CD4-positive, alpha-beta T cell treated with Interleukin-17A for 1 hour (primary cell): ENCODE data around the gene COG4.

Experiments used
- DNase-seq: peaks from one replicate; pipeline ENCODE4 v3.0.0-alpha.2; 2020

COG4 gene

DNA sequence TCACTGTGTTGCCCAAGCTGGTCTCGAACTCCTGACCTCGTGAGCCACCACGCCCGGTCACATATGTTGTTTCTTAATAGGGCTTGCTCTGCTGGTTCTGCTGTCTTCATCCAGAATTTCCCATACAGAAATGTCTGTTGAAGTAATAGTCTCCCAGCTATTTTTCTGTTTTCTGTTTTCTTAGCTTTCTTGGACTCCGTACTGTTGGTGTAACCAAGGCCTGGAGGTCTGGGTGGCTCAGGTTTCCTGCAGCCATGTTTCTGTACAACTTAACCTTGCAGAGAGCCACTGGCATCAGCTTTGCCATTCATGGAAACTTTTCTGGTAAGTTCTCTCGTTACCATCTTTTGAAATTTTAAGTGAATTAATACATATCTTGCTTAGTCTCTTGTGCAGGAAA, 3.0 kb upstream of the COG4 start:
- no peak for DNase-seq

DNA sequence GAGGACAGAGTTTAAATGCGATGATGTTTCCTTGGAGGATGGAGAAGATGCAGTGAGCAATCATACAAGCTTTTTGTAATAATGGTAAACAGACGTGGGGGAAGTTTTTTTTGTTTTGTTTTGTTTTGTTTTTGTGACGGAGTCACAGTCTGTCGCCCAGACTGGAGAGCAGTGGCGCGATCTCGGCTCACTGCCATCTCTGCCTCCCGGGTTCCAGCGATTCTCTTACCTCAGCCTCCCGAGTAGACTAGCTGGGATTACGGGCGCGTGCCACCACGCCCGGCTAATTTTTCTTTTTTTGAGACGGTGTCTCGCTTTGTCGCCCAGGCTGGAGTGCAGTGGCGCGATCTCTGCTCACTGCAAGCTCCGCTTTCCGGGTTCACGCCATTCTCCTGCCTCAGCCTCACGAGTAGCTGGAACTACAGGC, 1.1 kb upstream of the COG4 start:
- peak; percentile 60 for DNase-seq

DNA sequence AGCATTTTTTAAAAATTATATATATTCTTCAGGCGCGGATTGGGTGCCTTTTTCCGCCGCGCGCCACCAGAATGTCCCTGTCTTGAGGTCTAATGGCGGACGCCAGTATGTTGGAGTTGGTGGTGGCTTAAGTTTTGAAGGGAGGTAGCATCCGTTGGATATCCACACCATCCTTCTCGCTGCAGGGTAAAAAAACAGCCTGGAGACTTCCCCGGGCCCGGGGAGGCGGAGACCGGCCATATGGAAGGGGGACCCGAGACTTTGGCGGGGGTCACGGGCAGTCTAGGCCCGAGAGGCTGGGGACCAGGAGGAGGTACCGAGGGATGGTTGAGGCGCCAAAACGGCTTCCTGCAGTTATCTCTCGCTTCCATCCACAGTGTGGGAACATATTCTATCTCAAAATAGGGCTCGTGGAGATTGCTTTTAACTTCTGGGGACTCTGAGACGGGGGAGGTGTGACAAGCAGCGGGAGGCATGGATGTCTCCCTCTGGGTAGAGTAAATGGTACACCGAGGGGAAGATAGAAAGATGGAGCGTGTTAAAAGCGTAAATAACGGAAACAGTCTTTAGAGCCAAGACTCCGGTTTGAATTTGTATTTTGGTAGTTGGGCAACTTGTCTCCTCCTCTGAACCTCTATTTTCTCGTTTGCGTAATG, 517 bp upstream of the COG4 start, which contains the start of gene SF3B3:
TSS of gene SF3B3 (plus strand) at position 74 of the 656 bp plus-strand sequence. CDS start 2,841 bp downstream, outside the sequence.
- DNase-seq, result no peak

- peak; percentile 31 for DNase-seq
These were observed 908 bp downstream of the COG4 start for GRCh38 chr16:70522216-70523075.

DNA sequence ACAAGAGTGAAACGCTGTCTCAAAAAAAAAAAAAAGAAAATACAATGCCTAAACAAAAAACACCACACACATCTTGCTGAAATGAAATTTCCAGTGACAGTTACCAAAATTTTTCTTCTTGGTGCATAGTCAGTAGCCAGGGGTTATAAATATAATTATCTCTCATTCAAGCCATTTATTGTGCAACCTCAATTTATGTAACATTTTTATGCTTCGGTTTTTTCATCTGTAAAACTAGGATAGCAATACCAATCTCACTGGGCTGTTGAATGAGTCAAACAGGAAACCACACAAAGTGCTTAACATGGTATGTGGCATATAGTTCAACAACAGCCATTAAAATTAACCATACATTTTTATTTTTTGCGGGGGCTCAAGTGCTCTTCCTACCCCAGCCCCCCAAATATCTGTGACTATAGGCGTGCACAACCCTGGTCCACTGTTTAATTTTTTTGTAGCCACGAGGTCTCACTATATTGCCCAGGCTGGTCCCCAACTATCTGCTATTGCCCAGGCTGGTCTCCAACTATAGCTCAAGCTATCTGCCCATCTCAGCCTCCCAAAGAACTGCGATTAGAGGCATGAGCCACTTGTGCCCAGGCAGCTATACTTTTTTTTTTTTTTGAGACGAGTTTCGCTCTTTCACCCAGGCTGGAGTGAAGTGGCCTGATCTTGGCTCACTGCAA, 2.6 kb downstream of the COG4 start:
- DNase-seq, result peak; percentile 64

DNA sequence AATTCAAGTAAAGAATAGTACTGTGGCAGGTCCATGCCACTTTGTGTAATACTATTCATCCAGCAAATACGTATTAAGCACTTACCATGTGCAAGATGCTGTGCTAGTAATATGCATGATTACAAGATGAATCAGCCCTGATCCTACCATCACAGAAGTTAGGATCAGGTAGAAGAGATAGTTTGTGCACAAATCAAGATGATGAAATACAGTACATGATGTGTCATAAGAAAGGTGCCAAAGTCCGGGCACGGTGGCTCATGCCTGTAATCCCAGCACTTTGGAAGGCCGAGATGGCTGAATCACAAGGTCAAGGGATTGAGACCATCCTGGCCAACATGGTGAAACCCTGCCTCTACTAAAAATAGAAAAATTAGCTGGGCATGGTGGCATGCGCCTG, 10.9 kb downstream of the COG4 start:
- DNase-seq, result no peak

DNA sequence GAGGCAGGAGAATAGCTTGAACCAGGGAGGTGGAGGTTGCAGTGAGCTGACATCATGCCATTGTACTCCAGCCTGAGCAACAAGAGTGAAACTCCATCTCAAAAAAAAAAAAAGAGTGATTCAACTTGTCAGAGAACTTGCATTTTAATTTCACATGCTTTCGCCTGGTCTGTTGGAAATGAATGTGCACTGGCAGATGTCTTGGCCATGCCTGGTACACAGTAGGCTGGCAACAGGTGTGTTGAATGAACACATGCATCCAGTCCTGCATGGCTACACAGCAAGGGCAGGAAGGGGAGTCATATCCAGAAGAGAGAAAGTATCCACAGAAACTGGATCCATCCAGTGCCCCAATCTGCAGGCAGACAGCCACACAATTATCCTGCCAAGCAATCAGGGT, 11.5 kb downstream of the COG4 start:
- no peak for DNase-seq

DNA sequence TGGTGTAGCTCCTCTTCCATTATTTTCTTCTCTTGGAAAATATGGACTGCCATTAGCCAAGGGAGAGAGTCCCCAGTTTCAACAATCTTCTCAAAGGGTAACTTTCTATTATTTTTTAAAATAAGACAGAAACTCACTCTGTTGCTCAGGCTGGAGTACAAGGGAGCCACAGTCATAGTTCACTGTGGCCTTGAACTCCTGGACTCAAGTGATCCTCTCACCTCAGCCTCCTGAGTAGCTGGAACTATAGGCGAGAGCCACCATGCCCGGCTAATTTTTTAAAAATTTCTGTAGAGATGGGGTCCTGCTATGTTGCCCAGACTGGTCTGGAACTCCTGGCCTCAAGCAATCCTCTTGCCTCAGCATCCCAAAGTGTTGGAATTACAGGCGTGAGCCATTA, 13.1 kb downstream of the COG4 start:
- DNase-seq, result no peak

DNA sequence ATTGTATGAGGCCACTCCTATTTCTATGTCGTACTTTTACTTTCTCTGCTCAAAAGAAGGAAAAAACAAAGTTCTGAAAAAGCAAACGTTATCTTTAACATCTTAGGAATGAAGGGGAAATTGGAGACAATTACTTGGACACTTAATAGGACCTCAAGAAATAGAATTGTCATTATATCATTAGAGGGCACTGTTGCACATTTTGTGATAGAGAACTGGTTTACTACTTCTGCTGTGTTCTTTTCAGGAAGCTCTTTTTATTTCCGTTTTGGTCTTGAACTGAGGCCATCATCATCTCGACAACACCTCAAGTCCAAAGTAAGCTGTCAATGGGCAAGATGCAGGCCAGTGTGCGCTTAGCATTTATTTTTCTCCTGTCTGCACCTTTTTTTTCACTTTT, 14.6 kb downstream of the COG4 start:
- DNase-seq, result peak; percentile 53

DNA sequence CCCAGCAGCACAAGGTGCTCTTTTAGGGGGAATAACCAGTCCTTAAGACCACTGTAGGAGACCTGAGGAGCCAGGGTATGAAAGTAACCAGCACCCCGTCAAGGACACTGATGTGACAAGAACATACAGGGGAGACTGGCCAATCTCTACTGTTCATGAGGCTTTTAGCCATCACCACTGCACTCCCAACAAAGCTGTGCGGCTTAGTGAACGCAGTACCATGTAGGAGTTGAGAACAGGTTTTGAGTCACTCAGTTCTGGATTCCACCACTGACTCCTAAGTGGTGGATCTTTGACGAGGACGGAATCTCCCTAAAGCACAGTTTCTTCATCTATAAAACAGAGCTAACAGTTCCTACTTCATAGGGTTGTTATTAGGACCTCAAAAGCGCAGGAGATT, 26.8 kb downstream of the COG4 start:
- DNase-seq, result no peak

DNA sequence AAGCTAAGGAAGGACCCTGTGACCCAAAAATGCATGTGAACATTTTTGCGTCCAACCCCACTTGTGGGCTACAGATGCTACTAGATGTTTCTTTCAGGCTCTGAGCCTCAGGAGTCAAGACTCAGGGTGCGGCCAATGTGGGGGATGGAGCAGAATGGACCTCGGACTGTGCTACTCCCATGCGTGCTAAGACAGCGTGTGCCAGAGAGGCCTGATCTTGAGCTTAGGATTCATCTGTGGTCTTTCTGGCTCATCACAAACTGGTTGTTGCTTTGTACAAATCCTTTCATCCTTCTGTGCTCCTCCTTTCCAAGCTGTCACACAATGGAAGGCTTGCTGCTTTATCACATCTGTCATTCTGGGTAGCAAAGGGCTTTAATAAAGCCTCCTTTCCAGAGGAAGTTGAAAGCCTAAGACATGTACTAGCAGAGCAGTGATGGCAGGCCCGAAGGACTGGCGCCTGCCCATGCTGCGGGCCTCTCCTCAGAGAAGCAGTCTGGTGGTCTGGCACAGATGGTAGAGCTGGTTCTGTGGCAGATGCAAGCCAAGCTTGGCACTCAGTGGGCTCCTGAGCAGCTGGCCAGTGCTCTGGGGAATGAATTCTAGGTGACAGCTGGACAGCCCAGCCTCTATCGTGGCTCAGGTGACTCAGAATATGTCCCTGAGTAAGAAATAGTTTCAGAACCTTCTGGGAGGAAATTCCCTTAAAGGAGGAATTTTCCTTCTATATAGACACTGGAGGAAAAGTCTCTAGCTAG, 27.8 kb downstream of the COG4 start:
- DNase-seq, result no peak

- no peak for DNase-seq
These were observed 28.6 kb downstream of the COG4 start for GRCh38 chr16:70494777-70495176.

GRCh38 chr16:70494202-70494770, 29.1 kb downstream of the COG4 start:
- no peak for DNase-seq

- DNase-seq, result no peak
These were observed 29.6 kb downstream of the COG4 start for GRCh38 chr16:70493802-70494201.

DNA sequence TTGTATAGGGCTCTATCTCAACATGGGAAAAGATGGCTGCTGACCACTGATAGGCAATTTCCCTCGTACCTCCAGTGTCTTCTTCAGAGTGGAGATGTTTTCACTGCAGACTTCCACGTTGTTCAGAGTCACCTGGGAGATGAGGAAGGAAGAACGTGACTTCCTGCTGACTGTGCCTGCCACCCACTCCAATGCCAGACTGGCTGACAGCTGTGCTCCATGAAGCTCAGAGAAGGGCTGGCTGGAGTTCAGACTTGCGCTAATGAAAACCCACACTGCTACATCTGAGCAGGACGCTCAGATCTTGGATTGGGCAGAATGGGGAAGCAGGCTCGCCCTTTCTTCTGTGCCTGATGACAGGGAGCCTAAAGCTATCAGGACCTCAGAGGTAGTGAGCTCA, 33.1 kb downstream of the COG4 start:
- no peak for DNase-seq

DNA sequence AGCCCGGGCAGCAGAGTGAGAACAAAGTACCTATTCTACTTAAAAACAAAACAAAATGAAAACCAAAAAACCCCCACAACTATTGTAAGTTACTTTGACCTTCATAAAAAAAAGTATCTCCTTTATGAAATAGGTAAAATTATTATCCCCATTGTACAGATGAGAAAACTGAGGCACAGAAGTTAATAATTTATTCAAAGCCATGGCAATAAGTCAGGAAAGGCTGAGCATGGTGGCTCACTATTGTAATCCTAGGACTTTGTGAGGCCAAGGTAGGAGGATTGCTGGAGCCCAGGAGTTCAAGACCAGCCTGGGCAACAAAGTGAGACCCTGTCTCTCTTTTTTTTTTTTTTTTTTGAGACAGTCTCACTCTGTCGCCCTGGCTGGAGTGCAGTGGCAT, 38.5 kb downstream of the COG4 start:
- DNase-seq, result no peak

DNA sequence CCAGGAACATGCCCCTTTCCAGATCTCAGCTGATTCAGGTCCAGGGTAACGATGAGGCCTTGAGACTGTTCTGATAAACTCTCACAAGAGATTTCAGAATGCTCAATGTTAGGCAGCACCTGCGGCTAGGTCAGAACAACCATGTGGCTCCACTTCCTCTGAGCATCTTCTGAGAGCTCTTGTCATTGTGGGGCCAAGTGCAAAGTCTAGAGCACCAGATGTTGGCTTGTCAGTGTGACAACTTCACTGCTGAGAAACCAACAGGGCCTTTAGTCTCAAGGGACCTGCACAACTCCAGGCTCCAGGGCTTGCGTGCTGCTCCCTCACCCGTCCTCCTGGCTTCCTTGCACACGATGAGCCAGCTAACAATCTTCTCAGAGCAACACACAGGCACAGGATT, 39.9 kb downstream of the COG4 start:
- DNase-seq, result no peak

GRCh38 chr16:70482624-70483023, 40.7 kb downstream of the COG4 start:
- DNase-seq, result no peak

DNA sequence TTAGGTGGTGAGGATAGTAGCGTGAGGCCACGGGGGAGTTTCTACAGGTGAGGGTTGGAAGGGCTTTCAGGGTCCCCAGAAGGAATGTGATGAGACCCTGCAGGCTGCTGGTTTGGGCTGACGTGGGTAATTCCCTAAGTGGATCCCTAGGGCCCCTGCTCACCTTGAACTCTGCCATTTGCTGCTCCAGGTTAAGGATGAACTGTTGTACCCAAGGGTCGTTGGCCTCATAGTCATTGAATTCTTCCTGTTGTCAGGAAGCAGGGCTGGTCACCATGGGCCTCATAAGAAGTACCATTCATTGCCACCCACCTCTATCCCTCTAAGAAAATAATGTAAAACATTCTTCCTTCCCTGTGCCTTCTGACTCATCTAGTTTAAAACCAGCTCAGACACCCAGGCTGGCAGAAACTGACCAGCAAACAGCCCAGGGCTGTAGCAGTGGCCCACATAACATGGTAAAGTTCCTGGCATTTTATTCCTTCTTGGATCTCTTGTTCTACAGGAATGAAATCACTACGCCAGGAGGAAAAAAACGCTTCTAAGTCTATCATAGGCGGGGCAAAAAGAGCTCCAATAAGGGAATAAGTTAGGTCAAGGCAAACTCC, 41.3 kb downstream of the COG4 start:
- DNase-seq, result no peak

- DNase-seq, result no peak
These were observed 42.9 kb downstream of the COG4 start for GRCh38 chr16:70480127-70481105.

GRCh38 chr16:70478912-70479341, 44.4 kb downstream of the COG4 start:
- no peak for DNase-seq
